ENCODE data around the gene CREB5.

GRCh38 chr7:28661826-28662595 lies 249.7 kb downstream of the CREB5 start:
- no peak for TF ChIP-seq EZH2 (IDR thresholded peaks at IDR 0.05; ENCODE audit: low read depth, low read length, severe bottlenecking)
- no peak for TF ChIP-seq EP300 (IDR thresholded peaks at IDR 0.05; ENCODE audit: borderline replicate concordance in 1 of 2, low read depth in 2 of 2, low read length in 2 of 2)
- no peak for TF ChIP-seq RFX5 (IDR thresholded peaks at IDR 0.05; ENCODE audit: borderline replicate concordance, low read depth, low read length)
- no peak for TF ChIP-seq RAD21 (IDR thresholded peaks at IDR 0.05 in 1 of 2, conservative IDR thresholded peaks at IDR 0.05 in 1 of 2; ENCODE audit: low read depth in 2 of 2, low read length in 2 of 2)
- TF ChIP-seq CTCF (IDR thresholded peaks at IDR 0.05; ENCODE audit: control extremely low read depth in 1 of 3, insufficient read depth in 1 of 3, low read depth in 1 of 3, low read length in 3 of 3), result no peak
